ENCODE data around the gene CDKAL1.
"Not testable (repeated sequence)": the region's sequence is repeated elsewhere in the genome, so short reads cannot be mapped to it uniquely, and the experiment has no call there.

The CDKAL1 gene

DNA sequence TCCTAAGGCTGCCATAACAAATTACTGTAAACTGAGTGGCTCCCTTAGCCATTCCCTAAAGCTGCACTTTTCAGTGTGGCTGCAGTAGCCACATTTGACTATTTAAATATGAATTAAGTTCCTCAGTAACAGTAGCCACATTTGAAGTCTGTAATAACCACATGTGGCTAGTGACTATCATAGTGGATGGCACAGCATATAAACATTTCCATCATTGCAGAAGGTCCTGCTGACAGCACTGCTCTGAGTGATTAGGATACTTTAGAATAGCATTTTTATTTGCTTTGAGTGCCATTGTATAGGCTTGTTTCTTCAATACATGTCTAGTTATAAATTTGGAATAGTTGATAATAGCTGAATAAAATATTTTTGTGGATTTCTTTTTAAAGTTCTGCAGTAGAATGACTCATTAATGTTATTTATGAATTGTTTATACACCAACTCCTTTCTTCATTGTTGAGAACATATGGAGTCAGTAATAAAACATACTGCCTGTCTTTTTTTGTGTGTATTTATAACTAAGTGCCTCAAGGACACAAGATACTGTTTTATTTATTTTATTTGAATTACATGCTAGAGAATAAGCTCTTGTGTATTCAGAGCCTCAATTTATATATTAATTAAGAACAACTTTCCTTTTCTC lies 217.2 kb downstream of the CDKAL1 start:
- DNase-seq = no peak

GRCh38 chr6:20755631-20756030 lies 221.4 kb downstream of the CDKAL1 start:
- no peak for DNase-seq

DNA sequence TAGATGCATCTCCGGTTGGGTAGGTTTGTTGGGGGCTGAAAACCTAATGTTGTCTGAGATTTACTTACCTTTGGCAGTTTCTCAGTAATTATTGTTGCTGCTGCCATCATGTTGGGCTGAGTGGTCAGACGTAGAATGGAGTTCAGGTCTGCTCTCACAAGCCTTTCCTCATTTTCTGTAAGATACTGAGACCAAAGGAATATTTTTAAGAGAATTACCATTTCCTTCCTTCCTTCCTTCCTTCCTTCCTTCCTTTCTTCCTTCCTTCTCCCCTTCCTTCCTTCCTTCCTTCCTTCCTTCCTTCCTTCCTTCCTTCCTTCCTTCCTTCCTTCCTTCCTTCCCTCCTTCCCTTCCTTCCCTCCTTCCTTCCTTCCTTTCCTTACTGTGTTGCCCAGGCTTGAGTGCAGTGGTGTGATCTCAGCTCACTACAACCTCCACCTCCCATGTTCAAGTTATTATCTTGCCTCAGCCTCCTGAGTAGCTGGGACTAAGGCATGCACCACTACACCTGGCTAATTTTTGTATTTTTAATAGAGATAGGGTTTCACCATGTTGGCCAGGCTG lies 222.4 kb downstream of the CDKAL1 start:
- not testable (repeated sequence) for DNase-seq

DNA sequence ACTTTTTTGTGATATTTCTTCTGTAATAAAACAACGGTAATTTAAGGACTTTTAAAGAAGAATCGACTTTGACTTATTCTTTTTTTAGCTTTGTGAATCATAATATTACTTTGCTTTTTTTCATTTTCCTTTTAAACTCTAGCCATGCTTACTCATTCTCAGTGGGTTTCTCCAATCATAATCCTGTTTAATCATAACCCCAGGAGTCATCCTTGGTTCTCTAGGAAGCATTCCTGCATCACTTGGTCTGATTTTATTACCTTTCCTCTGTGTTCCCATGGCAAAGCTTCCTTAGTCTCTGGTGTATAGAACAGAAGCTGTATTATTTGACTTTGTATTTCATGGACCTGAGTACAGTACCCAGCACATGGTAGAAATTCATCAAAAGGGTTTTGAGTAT lies 223.5 kb downstream of the CDKAL1 start:
- no peak for DNase-seq

DNA sequence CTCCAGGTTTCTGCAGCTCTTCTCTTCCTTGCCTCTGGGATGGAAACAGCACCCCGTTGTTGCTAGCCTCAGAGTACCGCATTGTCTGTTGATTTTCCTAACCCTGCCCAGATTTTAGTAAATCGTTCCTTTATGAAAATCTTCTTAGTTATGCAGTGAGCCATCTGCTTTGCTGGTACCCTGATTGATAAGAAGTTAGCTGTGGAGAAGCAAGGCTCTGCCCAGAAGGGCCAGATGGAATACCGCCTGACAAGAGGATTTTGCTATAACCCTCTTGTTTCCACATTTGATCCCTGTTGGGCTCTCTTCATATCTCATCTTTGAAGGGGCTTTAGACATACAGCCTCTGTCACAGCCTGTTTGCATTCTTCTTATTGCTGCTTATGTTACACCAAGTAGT lies 229.0 kb downstream of the CDKAL1 start:
- DNase-seq = no peak

DNA sequence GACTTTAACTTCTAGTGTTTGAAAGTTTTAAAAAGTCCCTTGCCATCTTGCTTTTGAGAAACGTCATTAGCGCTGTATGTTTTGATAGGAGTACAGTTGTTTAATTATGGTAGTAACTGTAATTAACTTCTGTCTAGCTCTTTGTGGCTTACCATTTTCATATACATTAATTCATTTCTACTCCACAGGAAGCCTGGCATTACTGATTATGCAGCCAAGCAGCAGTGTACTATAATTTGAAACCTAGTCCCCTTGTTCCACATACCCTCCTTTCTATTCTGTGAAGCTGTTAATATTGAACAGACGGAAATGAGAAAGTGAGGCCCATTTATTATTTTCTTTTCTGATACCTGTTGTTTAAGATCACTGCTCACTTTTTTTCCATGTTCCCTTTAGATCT lies 235.4 kb downstream of the CDKAL1 start:
- DNase-seq = no peak

- DNase-seq = no peak
These were observed 236.5 kb downstream of the CDKAL1 start for GRCh38 chr6:20770773-20771172.

DNA sequence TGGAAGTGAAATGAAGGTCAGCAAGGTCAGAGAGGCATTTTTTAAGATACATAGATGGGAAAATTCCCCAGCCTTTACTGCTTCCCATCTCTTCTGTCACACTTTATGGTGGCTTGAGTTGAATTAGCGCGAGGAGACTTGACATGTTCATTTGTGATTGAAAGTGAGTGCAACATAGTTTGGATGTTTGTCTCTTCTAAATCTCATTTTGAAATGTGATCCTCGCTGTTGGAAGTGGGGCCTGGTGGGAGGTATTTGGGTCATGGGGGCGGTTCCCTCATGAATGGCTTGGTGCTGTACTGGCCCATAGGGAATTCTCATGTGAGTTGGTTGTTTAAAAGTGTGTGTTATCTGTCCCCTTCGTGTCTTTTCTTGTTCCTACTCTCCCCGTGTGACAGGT lies 237.2 kb downstream of the CDKAL1 start:
- no peak for DNase-seq

DNA sequence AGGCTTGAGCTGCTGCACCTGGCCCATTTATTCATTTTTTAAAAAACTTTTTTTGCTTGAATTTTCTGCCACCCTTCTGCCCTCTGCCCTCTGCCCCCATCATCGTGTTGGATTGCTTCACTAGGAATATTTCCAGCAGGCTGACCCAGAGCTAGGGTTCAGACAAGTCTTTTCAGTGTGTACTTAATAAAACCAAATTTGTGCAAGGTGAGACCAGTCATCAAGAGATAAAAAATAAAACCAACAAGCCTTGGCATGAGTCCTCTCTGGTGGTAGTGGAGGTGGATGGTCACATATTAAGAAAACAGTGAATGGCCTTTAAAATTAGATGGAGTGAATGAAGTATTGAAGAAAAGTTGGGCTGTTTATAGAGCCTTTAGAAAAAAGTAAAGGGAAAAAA lies 239.6 kb downstream of the CDKAL1 start:
- no peak for DNase-seq

DNA sequence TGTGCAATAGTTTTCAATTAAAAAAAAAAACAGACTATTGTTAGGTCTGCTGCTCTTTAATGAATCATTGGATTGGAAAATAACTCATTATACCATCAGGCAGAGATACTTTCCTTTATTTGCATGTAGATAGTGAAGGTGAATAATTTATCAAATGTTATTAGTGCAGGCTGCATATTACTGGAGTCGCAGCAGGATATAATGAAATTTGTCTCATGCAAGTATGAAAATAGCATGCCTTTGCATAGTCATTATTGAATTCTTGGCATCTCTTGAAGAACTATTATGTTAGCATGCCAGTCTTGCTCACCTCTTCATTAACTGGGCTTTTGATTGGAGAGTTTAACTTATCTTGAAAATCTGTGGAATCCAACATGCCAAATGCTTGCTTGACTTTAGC lies 241.7 kb downstream of the CDKAL1 start:
- DNase-seq = no peak

DNA sequence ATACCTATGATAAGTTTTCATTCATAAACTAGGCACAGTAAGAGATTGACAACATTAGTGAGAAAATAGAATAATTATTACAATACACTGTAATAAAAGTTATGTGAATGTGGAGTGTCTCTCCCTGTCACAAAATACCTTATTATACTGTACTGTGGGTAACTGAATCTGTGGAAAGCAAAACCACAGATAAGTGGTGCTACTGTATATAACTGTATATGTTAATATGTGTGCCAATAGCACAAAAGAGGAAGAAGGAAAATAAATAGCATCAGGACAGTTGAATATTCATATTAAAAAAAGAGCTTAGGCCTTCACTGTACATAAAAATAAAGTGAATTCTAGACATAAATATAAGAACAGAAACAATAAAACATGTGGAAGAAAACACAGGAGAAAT lies 243.5 kb downstream of the CDKAL1 start:
- DNase-seq = no peak

GRCh38 chr6:20778459-20778858 lies 244.2 kb downstream of the CDKAL1 start:
- DNase-seq = no peak

GRCh38 chr6:20778912-20779311 lies 244.7 kb downstream of the CDKAL1 start:
- no peak for DNase-seq

DNA sequence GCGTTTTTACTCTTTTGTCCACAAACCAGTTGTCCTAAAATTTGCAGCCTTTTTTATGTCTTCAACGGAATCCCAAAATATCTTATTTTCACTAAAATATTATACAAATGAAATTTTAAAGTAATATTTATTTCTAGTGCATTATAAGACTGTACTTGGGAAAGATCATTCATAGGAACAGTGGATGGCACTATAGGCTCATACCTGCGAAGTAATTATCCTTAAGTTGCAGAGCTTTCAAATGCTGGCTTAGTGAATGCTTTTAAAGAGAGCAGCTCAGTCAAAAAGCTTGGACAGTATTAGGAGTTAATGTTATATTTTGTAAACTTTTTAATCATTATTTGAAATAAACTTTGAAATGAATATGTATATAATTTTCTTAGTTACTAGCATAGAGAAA lies 254.9 kb downstream of the CDKAL1 start:
- no peak for DNase-seq

DNA sequence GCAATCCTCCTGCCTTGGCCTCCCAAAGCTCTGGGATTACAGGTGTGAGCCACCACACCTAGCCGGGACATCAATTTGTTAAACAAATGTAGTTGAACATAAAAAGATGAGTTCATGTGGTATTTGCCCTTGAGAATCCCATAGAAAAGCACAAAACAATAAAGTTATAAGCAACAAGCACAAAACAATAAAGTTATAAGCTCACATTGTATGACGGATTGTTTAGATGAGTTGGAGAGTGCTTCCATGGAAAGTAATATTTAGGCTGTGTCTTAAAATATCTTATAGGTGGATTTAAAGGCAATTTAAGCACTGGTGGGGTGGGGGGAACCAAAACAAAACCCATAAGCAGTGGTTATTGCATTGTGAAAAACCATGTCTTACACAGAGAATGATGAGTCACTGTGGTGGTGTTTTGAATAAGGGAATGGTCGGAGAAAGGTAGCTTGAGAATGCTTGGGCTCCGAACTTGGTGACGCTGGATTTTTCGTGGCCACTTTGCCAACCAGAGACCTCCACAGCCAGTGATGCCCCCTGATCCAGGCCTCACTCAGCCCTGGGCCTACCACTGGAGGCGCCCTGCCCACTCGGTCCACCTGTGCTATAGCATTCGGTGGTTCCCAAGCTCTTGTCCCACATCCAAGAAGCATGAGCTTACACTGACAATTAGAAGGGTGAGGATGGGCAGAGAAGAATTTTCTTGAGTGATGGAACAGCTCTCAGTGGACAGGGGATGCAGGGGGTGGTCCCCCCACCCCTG lies 256.0 kb downstream of the CDKAL1 start:
- DNase-seq = no peak

DNA sequence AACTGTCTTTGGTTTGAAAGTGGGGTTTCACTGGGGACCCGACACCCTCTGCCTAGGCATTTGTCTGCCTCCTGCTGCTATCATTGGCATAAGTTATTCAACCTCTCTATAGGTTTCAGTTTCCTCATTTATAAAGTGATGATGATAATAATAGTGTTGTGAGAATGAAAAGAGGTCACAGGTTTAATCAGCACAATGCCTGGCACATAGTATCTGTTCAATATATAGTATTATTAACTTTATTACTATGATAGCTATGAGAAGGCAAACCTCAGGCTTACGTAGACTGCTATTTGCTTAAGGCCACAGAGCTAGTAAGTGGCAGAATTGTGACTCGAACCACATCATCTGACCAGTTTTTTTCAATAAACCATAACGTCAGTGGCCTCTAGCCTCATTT lies 256.8 kb downstream of the CDKAL1 start:
- DNase-seq = no peak

DNA sequence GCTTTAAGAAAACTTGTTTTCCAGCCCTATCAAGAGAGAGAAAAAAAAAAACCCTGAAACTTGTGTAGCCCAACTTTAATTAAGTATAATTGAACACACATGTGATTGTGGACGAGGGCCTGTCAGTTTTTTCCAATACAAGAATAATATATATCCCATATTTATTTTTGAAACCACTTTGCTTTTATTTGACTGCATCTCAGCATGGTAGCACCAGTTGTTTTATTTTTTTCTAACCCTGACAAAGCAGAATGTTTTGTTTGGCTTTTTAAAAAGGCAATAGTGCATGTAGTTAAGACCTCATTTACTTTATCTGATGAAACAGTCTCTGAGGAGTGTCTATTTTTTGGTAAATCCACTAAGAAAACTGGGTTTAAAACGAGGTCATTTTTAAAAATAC lies 257.7 kb downstream of the CDKAL1 start:
- DNase-seq = no peak

GRCh38 chr6:20793174-20793573 lies 258.9 kb downstream of the CDKAL1 start:
- no peak for DNase-seq

GRCh38 chr6:20797597-20797996 lies 263.3 kb downstream of the CDKAL1 start:
- no peak for DNase-seq

DNA sequence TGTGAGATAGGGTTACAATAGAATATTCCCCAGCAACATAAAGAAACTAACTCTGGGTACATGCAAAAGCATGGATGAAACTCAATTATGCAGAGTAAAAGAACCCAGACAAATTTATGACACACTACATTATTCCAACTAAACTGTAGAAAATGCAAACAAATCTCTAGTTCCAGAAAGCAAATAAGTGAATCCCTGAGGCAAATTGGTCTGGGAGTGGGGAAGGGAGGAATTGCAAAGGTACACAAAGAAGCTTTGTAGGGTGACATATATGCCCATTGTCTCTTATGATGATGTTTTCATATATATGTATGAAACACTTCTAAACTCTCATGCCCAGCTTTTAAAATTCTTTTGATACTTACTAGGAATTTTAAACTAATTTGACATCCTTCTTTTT lies 266.0 kb downstream of the CDKAL1 start:
- DNase-seq = no peak

DNA sequence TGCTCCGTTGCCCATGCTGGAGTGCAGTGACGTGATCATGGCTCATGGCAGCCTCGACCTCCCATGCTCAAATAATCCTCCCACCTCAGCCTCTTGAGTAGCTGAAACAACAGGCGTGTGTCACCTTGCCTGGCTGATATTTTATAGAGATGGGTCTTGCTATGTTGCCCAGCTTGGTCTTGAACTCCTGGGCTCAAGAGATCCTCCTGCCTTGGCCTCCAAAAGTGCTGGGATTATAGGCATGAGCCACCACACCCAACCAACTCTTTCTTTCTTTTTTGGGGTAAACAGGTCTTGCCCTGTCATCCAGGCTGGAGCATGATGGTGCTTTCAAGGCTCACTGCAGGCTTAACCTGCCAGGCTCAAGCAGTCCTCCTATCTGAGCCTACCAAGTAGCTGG lies 266.4 kb downstream of the CDKAL1 start:
- no peak for DNase-seq

- DNase-seq = no peak
These were observed 267.3 kb downstream of the CDKAL1 start for GRCh38 chr6:20801595-20801994.

GRCh38 chr6:20802596-20802995 lies 268.3 kb downstream of the CDKAL1 start:
- no peak for DNase-seq

DNA sequence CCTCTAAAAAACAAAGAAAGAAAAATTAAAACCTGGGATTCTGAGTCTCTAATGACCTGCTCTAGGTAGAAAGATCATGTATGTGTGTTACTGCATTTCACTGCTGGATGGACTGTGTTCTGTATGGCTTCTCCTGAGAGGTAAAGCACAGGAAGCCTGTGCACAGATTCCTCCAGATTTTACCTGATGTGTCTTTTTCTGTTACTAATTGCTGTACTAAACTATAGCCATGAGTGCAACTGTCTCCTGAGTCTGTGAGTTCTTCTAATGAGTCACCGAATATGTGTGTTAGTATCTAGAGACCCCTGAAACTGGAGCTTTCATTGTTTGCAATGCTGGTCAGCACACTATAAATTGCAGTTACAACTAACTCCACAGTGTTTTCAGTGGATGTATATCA lies 270.8 kb downstream of the CDKAL1 start:
- DNase-seq = no peak

DNA sequence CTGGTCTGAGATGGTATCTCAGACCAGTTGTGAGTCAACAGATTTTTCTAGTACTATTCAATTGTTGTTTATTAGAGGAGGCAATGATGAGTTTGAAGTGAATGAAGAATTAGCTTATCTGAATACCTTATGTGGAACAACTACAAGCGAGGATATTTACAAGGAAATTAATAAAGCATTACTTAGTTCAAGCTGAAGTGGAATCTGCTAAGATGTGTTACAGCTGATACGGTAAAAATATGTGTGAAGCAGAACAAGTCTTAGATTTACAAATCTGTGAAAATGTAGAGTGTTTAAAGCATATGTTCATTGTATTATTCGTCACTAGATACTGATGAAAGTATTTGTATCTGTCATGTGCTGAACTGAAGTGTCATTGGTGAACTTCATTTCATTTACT lies 272.4 kb downstream of the CDKAL1 start:
- DNase-seq = no peak

Measured in activated CD4-positive, alpha-beta T cell treated with anti-CD3 and anti-CD28 coated beads for 4 hours (primary cell).